Esophagus muscularis mucosa (tissue), 4 donors: ENCODE results near the gene ACY1.

Experiments
- CTCF ChIP-seq, 3 experiments: fragments of 200-600 bp in 2 of 3; fragments of 450-650 bp in 1 of 3; sonication (generic) in 2 of 3; IDR thresholded peaks; one replicate each; pipeline ENCODE4 v1.5.1; 2017 to 2019; ENCODE audit warnings: antibody characterized with exemption in 3 of 3, mild to moderate bottlenecking in 2 of 3, moderate library complexity in 1 of 3
- EP300 ChIP-seq: sonication (generic); formaldehyde crosslinking; IDR thresholded peaks from one replicate; pipeline ENCODE4 v1.6.1; 2017; ENCODE audit warnings: antibody characterized with exemption
- POLR2A ChIP-seq: fragments of 450-650 bp; IDR thresholded peaks from one replicate; pipeline ENCODE4 v1.6.1; 2017; ENCODE audit warnings: antibody characterized with exemption, moderate library complexity, mild to moderate bottlenecking, low read depth
- POLR2AphosphoS5 ChIP-seq, 2 donors: sonication (generic); formaldehyde crosslinking; IDR thresholded peaks; one replicate each; pipeline ENCODE4 v1.6.1; 2017; ENCODE audit warnings: antibody characterized with exemption in 2 of 2

DNA sequence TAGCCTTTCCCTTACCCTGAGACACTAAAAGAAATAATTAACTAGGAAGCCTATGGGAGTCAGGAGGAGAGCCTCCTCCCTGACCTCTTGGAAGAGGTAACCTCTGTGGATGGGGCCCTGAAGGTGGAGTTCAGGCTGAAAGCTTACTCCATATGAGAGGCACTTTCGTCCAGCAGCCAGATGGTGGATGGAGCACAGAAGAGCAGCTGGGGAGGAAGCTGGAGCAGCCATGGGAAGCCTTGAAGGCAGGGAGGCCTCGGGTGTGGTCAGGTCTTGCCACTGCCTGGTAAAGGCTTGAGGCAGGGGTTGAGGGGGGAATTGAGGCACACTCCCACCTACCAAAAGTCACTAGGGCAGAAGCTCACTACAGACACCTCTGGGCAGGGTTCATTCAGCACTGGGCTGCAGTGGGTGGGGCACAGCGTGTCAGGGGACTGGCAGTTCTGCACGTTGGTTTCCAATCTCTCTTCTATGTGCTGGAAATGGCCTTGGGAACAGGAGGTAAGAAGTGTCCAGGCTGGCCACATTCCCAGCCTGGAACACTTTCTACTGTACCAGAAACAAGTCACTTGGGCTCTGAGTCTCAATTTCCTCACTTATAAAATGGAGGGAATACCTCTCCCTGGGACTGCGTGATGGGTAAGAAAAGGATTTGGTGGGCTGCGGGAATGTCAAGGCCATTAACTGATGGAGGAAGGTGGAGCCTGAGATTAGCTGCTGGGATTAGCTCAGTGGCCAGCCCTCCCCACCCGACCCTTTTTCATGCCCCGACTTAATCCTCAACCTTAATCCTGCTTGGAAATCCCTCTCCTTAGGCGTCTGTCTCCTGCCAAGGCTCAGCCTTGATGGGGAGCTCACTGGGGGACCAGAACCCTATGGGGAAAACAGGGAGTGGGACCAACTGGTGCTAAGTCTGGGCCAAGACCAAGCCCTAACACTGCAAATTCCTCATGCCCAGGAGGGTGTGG is 21.4 kb upstream of the ACY1 start:
- TF ChIP-seq POLR2A (no peak), CTCF (IDR thresholded peaks at IDR 0.05) (no peak), POLR2AphosphoS5 (IDR thresholded peaks at IDR 0.05) (no peak), EP300 (no peak)
